RWPE1 (cell line): ENCODE data around the gene TNFRSF25.

Experiments
- CTCF ChIA-PET: fragments of 350-600 bp; sonication (Branson Sonifier 250); formaldehyde crosslinking; extraction: SDS; loops from one replicate; lab custom pipeline; 2021; lab: Yijun Ruan, JAX
- POLR2A ChIA-PET: fragments of 400-600 bp; formaldehyde crosslinking; extraction: SDS; loops from one replicate; lab custom pipeline; 2020; ENCODE audit warnings: antibody characterized with exemption; ENCODE audit not compliant: low non-redundant PET; lab: Yijun Ruan, JAX
- DNase-seq: peaks from one replicate; pipeline ENCODE4 v3.0.0; 2012; ENCODE audit warnings: low spot score
- H3K27ac ChIP-seq: fragments of 450-650 bp; 2 replicates; pipeline ENCODE4 v1.5.1; 2017
- TF ChIP-seq, protein P1 (sequence below): fragments of 450-650 bp; conservative IDR thresholded peaks from 2 replicates; pipeline ENCODE4 v1.5.1; 2017; ENCODE audit warnings: low read depth, mild to moderate bottlenecking

The TNFRSF25 gene

DNA sequence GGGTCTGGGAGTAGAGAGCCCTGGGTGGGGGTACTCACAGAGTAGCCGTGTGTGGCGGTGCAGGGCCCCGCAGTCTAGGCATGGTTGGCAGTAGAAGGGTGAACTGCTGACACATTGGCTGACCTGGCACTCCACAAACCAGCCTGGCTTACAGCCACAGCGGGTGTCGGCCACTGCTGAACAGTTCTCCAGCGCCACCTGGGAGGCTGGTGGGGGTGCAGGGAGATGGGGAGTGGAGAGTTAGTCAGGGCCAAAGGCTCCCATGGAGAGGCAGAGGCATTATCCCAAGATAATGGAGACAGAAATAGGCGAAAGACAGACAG lies 1.5 kb downstream of the TNFRSF25 start:
- DNase-seq = no peak
- TF ChIP-seq, protein P1, sequence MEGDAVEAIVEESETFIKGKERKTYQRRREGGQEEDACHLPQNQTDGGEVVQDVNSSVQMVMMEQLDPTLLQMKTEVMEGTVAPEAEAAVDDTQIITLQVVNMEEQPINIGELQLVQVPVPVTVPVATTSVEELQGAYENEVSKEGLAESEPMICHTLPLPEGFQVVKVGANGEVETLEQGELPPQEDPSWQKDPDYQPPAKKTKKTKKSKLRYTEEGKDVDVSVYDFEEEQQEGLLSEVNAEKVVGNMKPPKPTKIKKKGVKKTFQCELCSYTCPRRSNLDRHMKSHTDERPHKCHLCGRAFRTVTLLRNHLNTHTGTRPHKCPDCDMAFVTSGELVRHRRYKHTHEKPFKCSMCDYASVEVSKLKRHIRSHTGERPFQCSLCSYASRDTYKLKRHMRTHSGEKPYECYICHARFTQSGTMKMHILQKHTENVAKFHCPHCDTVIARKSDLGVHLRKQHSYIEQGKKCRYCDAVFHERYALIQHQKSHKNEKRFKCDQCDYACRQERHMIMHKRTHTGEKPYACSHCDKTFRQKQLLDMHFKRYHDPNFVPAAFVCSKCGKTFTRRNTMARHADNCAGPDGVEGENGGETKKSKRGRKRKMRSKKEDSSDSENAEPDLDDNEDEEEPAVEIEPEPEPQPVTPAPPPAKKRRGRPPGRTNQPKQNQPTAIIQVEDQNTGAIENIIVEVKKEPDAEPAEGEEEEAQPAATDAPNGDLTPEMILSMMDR = no peak
- ChIA-PET POLR2A (no interaction called here), CTCF (no interaction called here)
- peak overlapping the region; percentile 52 for H3K27ac ChIP-seq

DNA sequence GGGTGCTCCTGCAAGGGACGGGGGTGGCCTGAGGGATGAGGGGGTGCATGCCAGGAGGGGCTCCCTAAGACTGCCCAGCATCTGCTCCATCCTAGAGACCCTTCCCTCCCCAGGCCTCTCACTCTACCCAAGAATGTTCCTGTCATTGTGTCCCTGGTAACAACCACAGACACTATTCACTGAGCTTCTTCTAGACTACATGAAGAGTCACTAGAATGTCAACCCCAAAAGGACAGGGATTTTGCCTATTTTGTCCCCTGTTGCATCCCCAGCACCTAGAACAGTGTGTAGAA lies 2.9 kb downstream of the TNFRSF25 start:
- 0 out of 2 replicates have a peak overlapping the region, but pooled peaks have one; percentile 2 for H3K27ac ChIP-seq
- ChIA-PET POLR2A (no interaction called here), CTCF (interaction anchor here (1.1 to 1.8 kb wide), 2 partner anchors 9 to 28 kb away, joined by 3 read pairs; no protein-coding TSS in a partner anchor)
- no peak for DNase-seq
- TF ChIP-seq, protein P1 = no peak

DNA sequence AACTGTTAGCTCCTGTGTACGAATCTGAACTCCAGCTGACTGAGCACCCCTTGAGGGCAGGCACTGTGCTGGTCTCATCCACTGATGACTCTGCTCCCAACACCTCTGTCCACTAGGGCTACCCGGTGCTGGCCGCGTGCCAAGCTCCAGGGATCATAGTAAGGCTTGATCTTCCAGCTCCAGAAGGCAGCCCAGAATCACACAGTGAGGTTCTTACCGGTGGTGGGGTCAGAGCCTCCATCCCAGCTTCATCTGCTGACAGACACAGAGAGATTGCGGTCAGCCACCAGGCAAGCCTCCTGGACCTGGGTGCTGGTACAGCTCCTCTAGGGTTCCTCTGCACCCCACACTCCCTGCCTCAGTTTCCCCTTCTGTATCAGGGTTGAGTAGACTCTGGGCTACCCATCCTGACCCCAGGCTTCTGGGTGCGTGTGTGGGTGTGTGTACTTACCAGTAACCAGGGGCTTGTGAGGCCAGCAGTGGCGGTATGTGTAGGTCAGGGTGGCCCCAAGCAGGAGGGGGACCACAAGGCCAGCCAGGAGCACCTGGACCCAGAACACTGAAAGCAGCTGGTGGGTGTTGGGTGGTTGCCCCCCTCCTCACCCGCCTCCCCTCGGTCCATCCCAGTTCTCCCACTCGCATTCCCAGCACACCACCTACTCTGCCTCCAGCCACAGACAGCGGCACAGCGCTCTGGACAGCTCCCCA lies 3.4 kb downstream of the TNFRSF25 start:
- TF ChIP-seq, protein P1 = no peak
- H3K27ac ChIP-seq = 0 out of 2 replicates have a peak overlapping the region, but pooled peaks have one; percentile 2
- no peak for DNase-seq
- CTCF ChIA-PET = interaction anchor here (1.1 to 1.8 kb wide), 3 partner anchors 9 to 28 kb away, joined by 3 to 5 read pairs (median 3); no protein-coding TSS in a partner anchor
- POLR2A ChIA-PET = no interaction called here

DNA sequence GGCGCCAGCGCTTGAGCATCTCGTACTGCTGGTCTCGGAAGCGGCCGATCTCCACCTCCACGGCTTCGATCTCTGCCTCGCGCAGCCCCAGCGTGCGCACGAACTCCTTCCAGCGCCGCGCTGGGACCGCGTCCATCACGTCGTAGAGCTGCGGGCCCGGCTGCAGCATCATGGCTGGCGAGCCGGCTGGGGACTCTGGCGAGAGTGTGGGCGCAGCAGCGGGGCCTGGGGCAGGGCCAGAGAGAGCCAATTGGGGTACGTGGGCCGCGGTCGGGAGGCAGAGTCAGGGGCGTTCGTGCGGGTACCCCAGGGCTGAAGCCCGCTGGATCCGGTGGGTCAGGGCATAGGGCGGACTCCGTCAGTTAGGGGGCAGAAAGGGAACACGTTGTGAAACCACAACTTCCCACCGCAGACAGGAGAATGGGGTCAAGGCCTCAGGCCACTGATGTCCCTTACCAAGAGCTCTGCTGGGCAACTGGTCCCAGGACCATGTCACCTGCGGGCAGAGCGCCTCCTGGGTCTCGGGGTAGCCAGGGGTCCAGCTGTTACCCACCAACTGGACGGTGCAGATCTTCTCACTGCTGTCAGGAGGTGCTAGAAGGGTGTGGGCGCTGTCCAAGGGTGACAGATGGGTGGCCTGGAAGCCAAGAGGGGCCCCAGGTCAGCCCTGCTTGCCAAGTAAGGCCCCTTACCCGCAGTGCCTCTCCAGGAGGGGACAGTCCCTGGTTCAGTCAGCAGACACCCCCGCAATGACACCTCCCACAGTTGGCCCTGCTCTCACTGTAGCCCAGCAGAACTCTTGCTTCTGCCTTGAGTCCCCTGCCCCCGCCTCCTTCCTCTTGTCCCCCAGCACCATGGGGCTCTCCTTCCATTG lies 4.2 kb downstream of the TNFRSF25 start:
- ChIA-PET POLR2A (no interaction called here), CTCF (interaction anchor here (1.1 to 1.4 kb wide), 2 partner anchors 10 to 13 kb away, joined by 3 to 5 read pairs; no protein-coding TSS in a partner anchor)
- H3K27ac ChIP-seq = no peak overlapping the region
- no peak for DNase-seq
- TF ChIP-seq, protein P1 = no peak

DNA sequence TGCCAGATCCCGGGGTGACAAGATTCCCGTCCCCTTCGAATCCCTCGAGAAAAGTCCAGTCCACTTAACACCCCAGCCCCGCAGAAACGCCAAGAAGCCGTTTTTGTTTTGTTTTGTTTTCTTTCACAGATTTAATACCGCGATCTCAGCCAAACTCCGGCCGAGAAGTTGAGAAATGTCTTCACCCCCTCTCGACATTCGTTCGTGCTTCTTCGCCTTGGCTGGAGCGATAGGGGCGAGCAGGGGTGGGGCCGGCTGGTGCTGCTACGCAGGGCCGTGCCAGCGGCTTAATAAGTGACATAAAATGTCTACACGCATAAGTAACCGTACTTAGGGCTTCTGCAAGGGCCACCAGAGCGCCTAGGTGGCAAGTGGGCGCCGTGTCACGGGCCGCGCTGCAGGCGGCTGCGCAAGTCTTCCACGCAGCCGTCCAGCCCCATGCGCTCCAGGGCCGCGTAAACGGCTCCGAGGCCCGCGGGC lies 4.9 kb downstream of the TNFRSF25 start:
- CTCF ChIA-PET = interaction anchor here (0.6 kb wide), 1 partner anchor 37 kb away, joined by 3 read pairs; no protein-coding TSS in a partner anchor
- no peak for DNase-seq
- TF ChIP-seq, protein P1 = no peak
- H3K27ac ChIP-seq = no peak overlapping the region
- POLR2A ChIA-PET = no interaction called here

DNA sequence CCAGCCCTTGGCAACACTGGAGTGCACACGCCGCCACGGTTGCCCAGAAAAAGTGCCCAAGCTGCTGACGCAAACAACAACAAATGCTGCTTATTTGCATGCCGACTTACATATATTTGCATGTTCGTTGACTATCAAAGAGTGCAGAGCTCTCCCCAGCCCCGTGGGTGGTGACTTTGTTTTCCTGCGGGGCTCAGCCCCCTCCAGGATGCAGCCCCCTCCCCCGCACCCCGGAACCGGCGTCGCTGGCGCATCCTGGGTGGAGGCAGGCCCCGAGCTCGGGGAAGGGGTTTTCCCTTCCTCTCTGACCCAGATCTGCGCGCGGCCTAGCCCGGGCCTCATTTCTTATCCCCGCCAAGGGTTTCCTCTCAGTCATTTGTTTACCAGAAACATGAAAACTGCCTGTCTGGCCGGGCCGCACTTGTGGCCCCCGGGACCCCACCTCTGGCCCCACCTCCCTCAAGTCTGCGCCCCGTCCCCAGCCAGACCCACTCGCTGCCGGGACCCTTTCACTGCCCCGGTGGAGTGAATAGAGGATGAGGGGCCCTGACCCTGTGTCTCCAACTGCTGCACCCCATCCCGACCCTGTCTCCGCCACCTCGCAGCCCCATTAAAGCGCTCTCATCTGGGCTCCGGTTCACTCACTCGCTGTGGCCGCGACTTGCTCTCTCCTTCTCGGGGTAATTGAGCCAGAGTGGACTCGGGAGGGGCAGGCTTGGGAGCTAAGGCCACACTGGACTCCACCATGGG lies 5.5 kb downstream of the TNFRSF25 start:
- POLR2A ChIA-PET = interaction anchor here (0.6 kb wide), 1 partner anchor 46 kb away, joined by 3 read pairs; no protein-coding TSS in a partner anchor
- TF ChIP-seq, protein P1 = no peak
- CTCF ChIA-PET = interaction anchor here (0.6 kb wide), 1 partner anchor 37 kb away, joined by 3 read pairs; no protein-coding TSS in a partner anchor
- no peak for DNase-seq
- no peak overlapping the region for H3K27ac ChIP-seq
